ENCODE results near the gene ARAF. TPM values are rescaled to one million over a fixed set of nuclear protein-coding genes. Genes with fewer than 3 reads are reported as not detected.
A peak's percentile ranks its signal among the peaks of the same experiment; 100 is the strongest.

ARAF gene
- total and polyA plus RNA-seq, 4 donors = 32.6 to 85.9 (median 47.0) TPM

GRCh38 chrX:47608130-47608810, 47.3 kb downstream of the ARAF start:
- WGBS, 2 donors = 31 to 62% methylated on average over 7 to 9 of the region's 9 CpGs
- Histone ChIP-seq H3K36me3 (ENCODE audit: control insufficient read depth in 4 of 4, insufficient read depth in 4 of 4, low read length in 4 of 4) (no peaks in the 10 kb centered on the region), H3K4me3 (no peak overlapping the region), H3K4me1 (ENCODE audit: control insufficient read depth in 5 of 5, insufficient read depth in 5 of 5, low read length in 5 of 5) (no peaks in the 10 kb centered on the region), H3K27me3 (ENCODE audit: control insufficient read depth in 3 of 3, insufficient read depth in 3 of 3, low read length in 2 of 3) (no peaks in the 10 kb centered on the region), H3K27ac (ENCODE audit: low read depth in 1 of 2, low read length in 1 of 2) (no peak overlapping the region), H3K9me3 (ENCODE audit: control insufficient read depth in 4 of 4, insufficient read depth in 3 of 4, low read length in 3 of 4) (peaks cover 0 to 4% (median 1%) of the 10 kb centered on the region in 4 donors), H3K9ac (ENCODE audit: insufficient read depth in 1 of 2, low read length in 2 of 2) (no peak overlapping the region)
- no peak for TF ChIP-seq CTCF (IDR thresholded peaks at IDR 0.05; ENCODE audit: control extremely low read depth, extremely low read depth)
- DNase-seq (peak in 1 of 3 donors; percentile 10), ATAC-seq (ENCODE audit: insufficient read depth, low FRiP score) (no peak)

GRCh38 chrX:47610511-47610910, 49.5 kb downstream of the ARAF start:
- Histone ChIP-seq H3K27me3 (ENCODE audit: control insufficient read depth in 3 of 3, insufficient read depth in 3 of 3, low read length in 2 of 3) (peaks cover 0 to 3% (median 0%) of the 10 kb centered on the region in 3 donors), H3K4me3 (no peak overlapping the region), H3K9ac (ENCODE audit: insufficient read depth in 1 of 2, low read length in 2 of 2) (no peak overlapping the region), H3K36me3 (ENCODE audit: control insufficient read depth in 4 of 4, insufficient read depth in 4 of 4, low read length in 4 of 4) (no peaks in the 10 kb centered on the region), H3K27ac (ENCODE audit: low read depth in 1 of 2, low read length in 1 of 2) (no peak overlapping the region), H3K9me3 (ENCODE audit: control insufficient read depth in 4 of 4, insufficient read depth in 3 of 4, low read length in 3 of 4) (peaks cover 0 to 6% (median 3%) of the 10 kb centered on the region in 4 donors), H3K4me1 (ENCODE audit: control insufficient read depth in 5 of 5, insufficient read depth in 5 of 5, low read length in 5 of 5) (no peaks in the 10 kb centered on the region)
- WGBS, 2 donors = 46 to 64% methylated on average over 4 of the region's 4 CpGs
- no peak for TF ChIP-seq CTCF (IDR thresholded peaks at IDR 0.05; ENCODE audit: control extremely low read depth, extremely low read depth)
- no peak for DNase-seq
- no peak for ATAC-seq (ENCODE audit: insufficient read depth, low FRiP score)

GRCh38 chrX:47611489-47611888, 50.5 kb downstream of the ARAF start:
- Histone ChIP-seq H3K9me3 (ENCODE audit: control insufficient read depth in 4 of 4, insufficient read depth in 3 of 4, low read length in 3 of 4) (peaks cover 0 to 8% (median 3%) of the 10 kb centered on the region in 4 donors), H3K4me3 (no peak overlapping the region), H3K9ac (ENCODE audit: insufficient read depth in 1 of 2, low read length in 2 of 2) (no peak overlapping the region), H3K36me3 (ENCODE audit: control insufficient read depth in 4 of 4, insufficient read depth in 4 of 4, low read length in 4 of 4) (no peaks in the 10 kb centered on the region), H3K27me3 (ENCODE audit: control insufficient read depth in 3 of 3, insufficient read depth in 3 of 3, low read length in 2 of 3) (peaks cover 0 to 3% (median 0%) of the 10 kb centered on the region in 3 donors), H3K27ac (ENCODE audit: low read depth in 1 of 2, low read length in 1 of 2) (no peak overlapping the region), H3K4me1 (ENCODE audit: control insufficient read depth in 5 of 5, insufficient read depth in 5 of 5, low read length in 5 of 5) (no peaks in the 10 kb centered on the region)
- DNase-seq = no peak
- TF ChIP-seq CTCF (IDR thresholded peaks at IDR 0.05; ENCODE audit: control extremely low read depth, extremely low read depth) = no peak
- WGBS, 2 donors = 71 to 95% methylated on average over 2 of the region's 2 CpGs
- ATAC-seq (ENCODE audit: insufficient read depth, low FRiP score) = no peak
